Effector CD8-positive, alpha-beta T cell (primary cell): ENCODE measurements around the gene SH3PXD2B.
"Not testable (repeated sequence)": the region's sequence is repeated elsewhere in the genome, so short reads cannot be mapped to it uniquely, and the experiment has no call there.

ENCODE experiments used
- DNase-seq: peaks from one replicate; lab custom pipeline; 2025; lab: John Stamatoyannopoulos, UW

SH3PXD2B gene

DNA sequence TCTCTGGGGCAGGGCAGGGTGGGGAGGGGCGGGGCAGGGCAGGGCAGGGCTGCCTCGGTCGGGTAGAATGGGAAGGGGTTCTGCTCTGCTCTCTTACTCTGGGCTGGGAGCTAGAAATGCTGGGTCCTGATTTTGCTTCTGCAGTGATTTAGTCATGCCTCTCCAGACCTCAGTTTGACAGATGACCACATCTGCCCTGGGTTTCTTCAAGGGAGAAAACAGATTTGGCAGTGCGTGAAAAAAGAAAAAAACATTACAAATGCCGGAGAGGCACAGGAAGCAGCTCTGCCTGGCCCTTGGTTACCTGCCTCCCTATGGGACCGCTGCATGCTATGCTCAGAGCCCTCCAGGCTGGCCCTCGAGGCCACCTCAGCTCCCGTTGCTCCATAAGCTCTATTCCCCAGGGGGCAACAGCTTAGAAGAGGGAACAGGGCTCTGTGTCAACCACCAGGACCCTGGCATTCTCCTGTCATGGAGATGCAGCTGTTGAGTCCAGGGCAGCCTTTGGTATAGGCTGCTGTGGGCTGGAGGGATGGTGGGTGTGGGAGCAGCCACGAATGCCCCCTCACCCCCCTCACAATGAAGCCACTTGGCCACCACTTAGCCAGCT, 117.5 kb downstream of the SH3PXD2B start:
- no peak for DNase-seq

DNA sequence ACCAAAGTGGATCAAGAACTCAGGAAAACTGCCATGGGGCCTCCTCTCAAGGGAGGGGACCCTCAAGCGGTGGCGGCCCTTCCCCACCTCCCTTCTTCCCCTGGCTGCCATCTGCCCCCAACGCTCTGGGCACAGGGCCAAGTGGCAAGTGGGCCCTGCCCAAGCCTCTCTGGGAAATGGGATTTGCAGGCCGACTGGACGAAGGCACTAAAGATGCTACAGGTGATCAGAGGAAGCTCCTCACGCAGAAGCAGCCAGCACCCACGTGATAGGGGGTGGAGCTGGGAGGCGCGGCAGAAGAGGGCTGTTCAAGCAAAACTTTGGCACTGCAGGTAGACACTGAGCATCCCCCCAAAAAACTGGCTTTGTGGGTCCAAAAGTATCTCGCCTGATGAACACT, 118.1 kb downstream of the SH3PXD2B start:
- no peak for DNase-seq

DNA sequence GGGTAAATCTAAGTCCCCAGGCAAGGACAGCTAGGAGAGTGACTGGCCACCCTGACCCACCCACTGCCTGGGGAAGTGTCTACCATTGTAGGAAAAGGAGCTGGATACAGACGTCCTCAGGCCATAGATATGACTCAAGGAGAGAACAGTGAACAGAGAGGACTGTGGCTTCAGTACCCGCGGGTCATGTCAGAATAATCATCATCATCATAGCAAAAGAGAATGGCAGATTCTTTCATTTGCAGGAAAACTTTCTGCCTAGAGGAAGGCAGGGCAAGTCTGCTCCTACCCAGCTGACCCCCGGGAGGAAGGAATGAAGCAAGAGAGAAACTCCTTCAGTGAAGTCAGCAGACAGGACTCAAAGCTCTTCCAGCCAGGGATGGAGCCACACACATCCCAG, 118.6 kb downstream of the SH3PXD2B start:
- no peak for DNase-seq

GRCh38 chr5:172334641-172335040, 119.7 kb downstream of the SH3PXD2B start:
- DNase-seq: no peak

DNA sequence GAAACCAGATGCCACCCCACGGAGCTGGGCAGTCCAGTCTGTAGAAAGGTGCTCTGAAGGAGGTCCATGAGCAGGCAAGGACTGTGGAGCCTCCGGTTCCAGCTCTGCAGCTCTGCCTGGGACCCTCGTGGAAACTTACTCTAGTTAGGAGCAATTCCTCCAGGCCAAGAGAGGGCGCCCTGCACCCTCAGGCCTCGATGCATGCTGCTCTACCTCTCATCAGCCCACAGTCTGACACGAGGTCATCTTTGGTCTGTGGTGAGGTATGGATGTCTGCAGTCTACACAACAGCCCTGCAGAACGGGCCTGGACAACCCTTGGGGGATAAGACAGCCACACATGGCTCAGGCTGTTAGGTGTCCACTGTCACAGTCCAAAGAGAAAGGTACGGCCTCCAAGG, 120.1 kb downstream of the SH3PXD2B start:
- DNase-seq: no peak

- DNase-seq: not testable (repeated sequence)
Measured at GRCh38 chr5:172326901-172327300, 127.4 kb downstream of the SH3PXD2B start.

- no peak for DNase-seq
Measured at GRCh38 chr5:172325452-172325851, 128.9 kb downstream of the SH3PXD2B start.

DNA sequence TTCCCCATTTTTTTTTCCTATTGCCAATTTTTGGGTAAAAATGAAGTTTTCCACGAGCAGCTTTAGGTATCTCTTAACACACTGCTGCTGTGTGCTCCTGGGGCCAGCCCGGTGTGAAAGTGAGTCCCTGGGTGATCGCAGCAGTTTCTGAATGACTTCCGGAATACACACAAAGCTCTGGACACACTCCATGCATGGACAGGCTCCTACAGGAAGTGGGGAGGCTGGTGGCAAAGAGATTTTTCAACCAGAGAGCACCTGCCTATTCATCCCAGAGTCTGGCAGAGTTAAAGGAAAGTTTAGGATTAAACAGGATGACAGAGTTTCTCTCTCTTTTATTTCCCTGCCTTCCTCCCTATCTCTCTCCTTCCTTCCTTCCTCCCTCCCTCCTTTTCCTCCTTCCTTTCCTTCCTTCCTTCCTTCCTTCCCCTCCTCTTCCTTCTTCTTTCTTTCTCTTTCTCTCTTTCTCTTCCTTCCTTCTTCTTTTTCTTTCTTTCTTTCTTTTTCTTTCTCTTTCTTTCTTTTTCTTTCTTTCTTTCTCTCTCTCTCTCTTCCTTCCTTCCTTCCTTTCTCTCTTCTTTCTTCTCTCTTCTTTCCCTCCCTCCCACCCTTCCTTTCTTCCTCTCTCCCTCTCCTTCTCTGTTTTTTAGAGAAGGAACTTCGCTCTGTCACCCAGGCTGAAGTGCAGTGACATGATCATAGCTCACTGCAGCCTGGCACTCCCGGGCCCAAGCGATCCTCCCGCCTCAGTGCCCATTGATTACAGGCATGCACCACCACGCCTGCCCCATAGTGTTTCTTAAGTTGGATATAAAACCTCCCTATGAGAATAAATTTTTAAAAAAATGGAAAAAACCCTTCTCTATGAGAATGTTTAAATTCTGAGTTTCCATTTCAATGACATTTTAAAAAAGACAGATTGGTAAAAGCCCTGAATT, 132.0 kb downstream of the SH3PXD2B start:
- no peak for DNase-seq

DNA sequence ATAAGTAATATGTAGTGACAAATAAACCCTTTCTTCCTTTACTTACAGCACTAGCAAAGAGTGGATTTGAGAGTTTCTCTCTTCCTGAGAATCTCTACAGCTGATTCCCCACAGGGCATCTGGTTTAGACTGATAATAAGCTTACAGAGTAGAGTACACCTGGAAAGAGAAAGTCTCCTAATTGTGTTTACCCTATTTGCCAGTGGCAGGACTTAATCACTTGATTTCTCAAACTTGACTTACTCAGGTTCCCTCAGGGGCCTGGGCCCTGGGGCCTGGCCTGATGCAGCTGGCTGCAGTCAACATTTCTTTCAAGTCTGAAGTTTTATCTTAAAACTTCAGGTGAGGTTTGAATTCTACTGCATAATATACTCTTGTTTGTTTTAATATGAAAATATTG, 132.7 kb downstream of the SH3PXD2B start:
- no peak for DNase-seq

DNA sequence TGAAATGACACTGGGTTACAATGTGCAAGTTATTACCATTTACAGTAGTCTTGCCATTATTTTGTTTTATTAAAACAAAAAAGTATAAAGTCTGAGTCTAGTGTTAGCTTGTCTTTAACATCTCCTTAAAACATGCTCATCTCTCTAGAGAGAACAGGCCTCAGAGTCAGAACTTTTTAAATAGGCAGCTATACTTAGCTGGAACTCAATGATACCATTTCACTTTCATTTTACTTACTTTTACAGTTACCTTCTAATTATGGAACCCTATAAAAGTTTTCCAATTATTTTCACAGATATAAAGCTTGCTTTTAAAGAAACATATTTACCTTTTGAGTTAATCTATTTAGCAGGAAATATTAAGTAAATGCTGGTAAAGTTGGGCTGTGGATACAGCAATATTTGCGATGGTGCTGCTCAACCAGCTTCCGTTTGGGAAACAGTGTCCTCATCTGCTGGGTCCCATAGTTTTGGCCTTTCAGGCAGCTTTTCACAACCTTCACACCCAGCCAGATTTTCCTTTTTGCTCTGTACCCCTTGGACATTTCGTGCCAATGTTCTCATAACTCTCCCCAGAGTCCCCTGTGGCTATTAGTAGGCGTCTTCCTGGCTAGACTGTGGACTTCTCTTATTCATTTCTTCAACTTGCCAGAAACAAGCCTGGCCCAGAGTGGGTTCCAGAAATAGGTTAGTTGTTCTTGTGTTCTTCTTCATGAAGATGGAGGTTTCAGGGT, 134.4 kb downstream of the SH3PXD2B start:
- DNase-seq: no peak

DNA sequence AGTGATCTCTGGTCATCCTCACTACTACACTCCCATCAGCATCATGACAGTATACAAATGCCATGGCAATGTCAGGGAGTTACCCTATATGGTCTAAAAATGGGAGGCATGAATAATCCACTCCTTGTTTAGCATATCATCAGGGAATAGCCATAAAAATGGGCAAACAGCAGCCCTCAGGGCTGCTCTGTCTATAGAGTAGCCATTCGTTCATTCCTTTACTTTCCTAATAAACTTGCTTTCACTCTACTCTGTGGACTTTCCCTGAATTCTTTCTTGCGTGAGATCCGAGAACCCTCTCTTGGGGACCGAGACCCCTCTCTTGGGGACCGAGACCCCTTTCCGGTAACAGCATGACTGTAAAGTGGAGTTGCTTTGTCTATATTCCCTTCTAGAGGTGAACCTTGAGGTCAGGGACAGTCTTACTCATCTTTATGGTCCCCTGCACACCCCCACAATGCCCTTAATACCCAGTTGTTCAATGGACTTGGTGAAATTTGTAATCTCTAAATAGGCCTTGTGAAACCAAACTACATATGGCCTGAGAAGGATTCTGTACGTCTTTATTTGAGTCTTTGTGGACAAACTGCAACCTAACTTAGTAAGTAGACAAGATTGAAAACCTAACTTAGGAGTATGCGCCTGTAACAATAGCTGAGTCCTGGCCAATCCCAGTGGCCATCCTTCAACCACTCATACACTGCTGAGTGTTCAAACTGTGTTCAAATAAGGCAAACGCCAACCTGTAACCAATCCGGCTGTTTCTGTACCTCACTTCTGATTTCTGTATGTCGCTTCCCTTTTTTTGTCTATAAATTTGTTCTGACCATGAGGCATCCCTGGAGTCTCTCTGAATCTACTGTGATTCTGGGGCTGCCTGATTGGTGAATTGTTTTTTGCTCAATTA, 138.5 kb downstream of the SH3PXD2B start:
- no peak for DNase-seq

- no peak for DNase-seq
Measured at GRCh38 chr5:172313915-172314314, 140.4 kb downstream of the SH3PXD2B start.

DNA sequence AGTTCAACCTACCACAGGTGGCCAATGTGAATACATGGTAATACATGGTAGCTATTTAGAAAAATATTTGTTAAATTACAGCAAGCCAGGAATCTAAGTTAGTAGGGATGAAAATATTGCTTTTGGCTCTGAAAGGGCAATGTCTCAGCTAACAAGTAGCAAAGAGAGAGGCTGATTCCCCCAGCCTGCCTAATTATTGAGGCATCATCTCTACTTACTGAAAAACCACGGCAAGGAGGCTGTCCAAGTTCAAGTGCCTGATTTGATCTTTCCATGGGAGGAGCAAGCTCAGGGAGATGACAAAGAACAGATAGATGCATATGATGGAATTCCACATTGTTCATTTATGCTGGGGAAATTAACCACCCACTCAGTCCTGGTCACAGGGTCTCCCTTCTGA, 142.0 kb downstream of the SH3PXD2B start:
- DNase-seq: no peak

DNA sequence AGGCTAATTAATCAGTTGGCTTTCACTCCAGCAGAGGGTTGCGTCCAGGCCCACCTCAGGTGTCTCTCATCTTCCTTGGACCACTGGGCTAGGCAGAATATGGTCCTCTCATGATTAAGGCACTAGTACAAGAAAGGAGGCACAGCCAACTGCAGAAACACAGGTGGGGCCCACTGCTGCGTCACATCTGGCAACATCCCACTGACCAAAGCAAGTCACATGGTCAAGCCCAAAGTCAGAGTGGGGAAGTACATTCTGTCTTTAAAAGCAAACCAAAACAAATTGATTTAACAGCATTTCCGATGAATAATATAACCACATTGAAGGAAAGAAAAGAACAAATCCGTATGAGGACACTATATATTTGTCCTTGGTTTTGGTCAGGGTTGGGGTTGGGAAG, 142.7 kb downstream of the SH3PXD2B start:
- DNase-seq: no peak

DNA sequence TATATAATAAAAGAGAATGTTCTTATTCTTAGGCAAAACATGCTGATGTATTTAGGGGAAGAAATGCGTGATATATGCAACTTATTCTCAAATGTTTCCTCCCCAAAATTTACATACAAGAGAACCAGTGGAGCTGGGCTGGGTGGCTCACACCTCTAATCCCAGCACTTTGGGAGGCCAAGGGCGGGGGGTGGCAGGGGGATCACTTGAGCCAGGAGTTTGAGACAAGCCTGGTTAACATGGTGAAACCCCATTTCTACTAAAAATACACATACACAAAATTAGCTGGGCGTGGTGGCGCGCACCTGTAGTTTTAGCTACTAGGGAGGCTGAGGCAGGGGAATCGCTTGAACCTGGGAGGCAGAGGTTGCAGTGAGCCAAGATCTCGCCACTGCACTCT, 143.3 kb downstream of the SH3PXD2B start:
- DNase-seq: no peak

- DNase-seq: no peak
Measured at GRCh38 chr5:172305380-172305779, 148.9 kb downstream of the SH3PXD2B start.

GRCh38 chr5:172303572-172304335, 150.6 kb downstream of the SH3PXD2B start:
- no peak for DNase-seq

DNA sequence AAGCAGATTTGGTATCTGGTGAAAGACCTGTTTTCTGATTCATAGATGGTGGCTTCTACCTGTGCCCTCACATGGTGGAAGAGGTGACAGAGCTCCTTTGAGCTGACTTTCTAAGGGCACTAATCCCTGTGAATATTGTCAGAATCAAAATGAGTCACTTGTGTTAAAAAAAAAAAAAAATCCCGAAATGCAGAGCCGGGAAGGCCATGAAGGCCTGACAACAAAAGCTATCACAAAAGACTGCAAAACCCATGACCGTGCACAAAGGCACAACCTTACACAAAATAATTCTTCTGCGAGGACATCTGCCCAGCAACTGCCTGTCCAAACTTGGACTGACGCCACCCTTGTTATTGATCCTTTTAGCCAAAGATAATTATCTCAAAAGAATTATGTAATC, 151.2 kb downstream of the SH3PXD2B start:
- no peak for DNase-seq

- no peak for DNase-seq
Measured at GRCh38 chr5:172302047-172302710, 152.1 kb downstream of the SH3PXD2B start.

DNA sequence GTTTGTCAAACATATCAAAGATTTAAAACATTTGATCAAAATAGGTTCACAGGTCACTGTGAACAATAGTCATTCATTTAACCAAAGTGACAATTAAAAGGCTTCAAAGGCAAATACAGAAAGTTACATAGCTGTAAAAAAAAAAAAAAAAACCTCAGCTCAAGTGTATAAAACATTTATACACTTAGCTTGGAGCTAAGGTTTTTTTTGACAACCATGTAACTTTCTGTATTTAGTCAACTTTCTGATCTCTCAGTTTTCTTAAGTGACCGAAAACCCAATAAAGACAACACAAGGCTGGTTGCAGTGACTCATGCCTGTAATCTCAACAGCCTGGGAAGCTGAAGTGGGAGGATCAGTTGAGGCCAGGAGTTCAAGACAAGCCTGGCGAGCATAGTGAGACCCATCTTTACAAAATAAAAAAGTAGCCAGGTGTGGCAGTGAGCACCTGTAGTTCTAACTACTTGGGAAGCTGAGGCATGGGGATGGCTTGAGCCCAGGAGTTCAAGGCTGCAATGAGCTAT, 154.3 kb downstream of the SH3PXD2B start:
- no peak for DNase-seq
